H1 (cell line): ENCODE results near the gene RIPOR2. TPM values are rescaled to one million over a fixed set of nuclear protein-coding genes. Genes with fewer than 3 reads are reported as not detected.

Source experiments
- ASH2L ChIP-seq: fragments of 200-600, 300-600 bp; sonication (generic); IDR thresholded peaks from one replicate; pipeline ENCODE4 v1.7.1; 2017; ENCODE audit warnings: low read length
- BCL11A ChIP-seq, 2 experiments: IDR thresholded peaks; one replicate each; pipeline ENCODE4 v1.6.1; 2011; ENCODE audit warnings: low read depth in 2 of 2, low read length in 2 of 2, mild to moderate bottlenecking in 2 of 2
- HDAC2 ChIP-seq, 2 experiments: fragments of 300-600 bp in 1 of 2; sonication (generic) in 1 of 2; IDR thresholded peaks; 2 replicates each; pipeline ENCODE4 v1.6.1; 2011 to 2012; ENCODE audit warnings: low read depth in 2 of 2, low read length in 2 of 2, mild to moderate bottlenecking in 2 of 2, moderate library complexity in 2 of 2, borderline replicate concordance in 1 of 2, inconsistent platforms in 1 of 2
- JUND ChIP-seq: IDR thresholded peaks from 2 replicates; pipeline ENCODE4 v1.6.1; 2011; ENCODE audit warnings: mild to moderate bottlenecking, improper control_type of control experiment, low read length
- POLR2A ChIP-seq, 2 experiments: IDR thresholded peaks; 1 replicate in 1 of 2; 2 replicates in 1 of 2; pipeline ENCODE4 v1.6.1; 2011; ENCODE audit warnings: low read depth in 2 of 2, low read length in 2 of 2, mild to moderate bottlenecking in 2 of 2; ENCODE audit errors: control extremely low read depth in 1 of 2
- RBBP5 ChIP-seq: IDR thresholded peaks from 2 replicates; pipeline ENCODE4 v1.7.1; 2012; ENCODE audit warnings: low read depth, mild to moderate bottlenecking, inconsistent platforms, low read length, moderate library complexity, borderline replicate concordance
- SIN3A ChIP-seq, 2 experiments: IDR thresholded peaks in 1 of 2; conservative IDR thresholded peaks in 1 of 2; 2 replicates each; pipeline ENCODE4 v1.6.1; 2011 to 2012; ENCODE audit warnings: low read length in 2 of 2, improper control_type of control experiment in 1 of 2, low read depth in 1 of 2, mild to moderate bottlenecking in 1 of 2
- polyA plus RNA-seq, 7 experiments: library from polyadenylated mRNA; depleted of rRNA in 3 of 7; stranded (reverse) in 5 of 7; unstranded in 2 of 7; fragments of >200 nt in 5 of 7; fragments of 200-250 nt in 2 of 7; gene quantifications; 1 replicate in 5 of 7; 2 replicates in 1 of 7; 4 replicates in 1 of 7; pipeline versions ENCODE4 v1.2.1 to v1.2.3, GENCODE V29; 2011 to 2013; ENCODE audit warnings: missing spikeins in 2 of 7, mixed read lengths in 2 of 7
- total RNA-seq: library from RNA; stranded (reverse); fragmentation: NEBNext Ultra II Directional; extraction: Animal tissue kit (Norgen Biotek cat#: 25700); gene quantifications from 2 replicates; pipeline ENCODE4 v1.2.1, GENCODE V29; 2021
- TF ChIP-seq, protein P1 (sequence below): fragments of 300-600 bp; sonication (generic); IDR thresholded peaks from 2 replicates; pipeline ENCODE4 v1.7.1; 2012; ENCODE audit warnings: low read length, moderate library complexity, mild to moderate bottlenecking, inconsistent platforms; ENCODE audit not compliant: insufficient replicate concordance
- TF ChIP-seq, protein P2 (sequence below): IDR thresholded peaks from 2 replicates; pipeline ENCODE4 v1.6.1; 2011; ENCODE audit warnings: low read depth, mild to moderate bottlenecking, low read length; ENCODE audit not compliant: insufficient read depth

The RIPOR2 gene
- total and polyA plus RNA-seq, 2 of the 8 experiments (the other 6 are each of a cell fraction or from before 2014, with no cell fraction given) = 16.7 to 45.6 TPM

DNA sequence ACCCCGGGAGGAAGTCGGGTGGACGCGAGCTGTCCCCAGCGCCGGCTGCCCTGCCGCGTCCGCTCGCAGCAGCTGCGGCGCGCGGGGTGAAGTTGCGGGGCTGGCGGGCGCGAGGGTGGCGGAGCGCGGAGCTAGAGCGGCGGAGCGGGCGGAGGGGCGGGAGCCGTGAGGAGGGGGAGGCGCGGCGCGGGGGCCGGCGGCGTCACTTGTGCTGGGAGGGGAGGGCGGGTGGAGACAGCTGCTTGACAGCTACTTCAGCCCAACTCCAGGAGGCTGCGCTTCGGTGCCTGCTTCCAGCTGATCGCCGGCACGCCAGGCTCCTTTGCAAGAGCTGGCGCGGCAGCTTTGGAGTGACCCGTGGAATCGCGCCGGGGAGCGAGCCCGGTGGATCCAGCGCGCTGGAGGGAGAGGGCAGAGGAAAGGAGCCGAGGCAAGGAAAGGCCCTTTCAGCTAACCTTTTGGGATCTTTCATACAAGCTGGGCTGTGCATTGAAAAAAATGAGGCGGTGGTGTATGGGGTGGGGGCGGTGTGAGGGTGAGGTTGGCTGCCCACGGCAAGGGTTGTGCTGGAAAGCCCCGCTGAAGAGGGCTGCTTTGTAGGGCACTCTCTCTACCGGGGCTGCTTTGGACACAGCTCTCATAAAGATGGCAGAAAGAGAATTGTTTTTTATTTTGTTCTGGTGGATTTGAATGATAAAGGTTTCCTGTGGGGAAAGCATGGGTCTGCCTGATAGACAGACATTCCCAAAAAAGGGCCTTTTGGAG, 24.6 kb downstream of the RIPOR2 start (continued):
- TF ChIP-seq, protein P1, sequence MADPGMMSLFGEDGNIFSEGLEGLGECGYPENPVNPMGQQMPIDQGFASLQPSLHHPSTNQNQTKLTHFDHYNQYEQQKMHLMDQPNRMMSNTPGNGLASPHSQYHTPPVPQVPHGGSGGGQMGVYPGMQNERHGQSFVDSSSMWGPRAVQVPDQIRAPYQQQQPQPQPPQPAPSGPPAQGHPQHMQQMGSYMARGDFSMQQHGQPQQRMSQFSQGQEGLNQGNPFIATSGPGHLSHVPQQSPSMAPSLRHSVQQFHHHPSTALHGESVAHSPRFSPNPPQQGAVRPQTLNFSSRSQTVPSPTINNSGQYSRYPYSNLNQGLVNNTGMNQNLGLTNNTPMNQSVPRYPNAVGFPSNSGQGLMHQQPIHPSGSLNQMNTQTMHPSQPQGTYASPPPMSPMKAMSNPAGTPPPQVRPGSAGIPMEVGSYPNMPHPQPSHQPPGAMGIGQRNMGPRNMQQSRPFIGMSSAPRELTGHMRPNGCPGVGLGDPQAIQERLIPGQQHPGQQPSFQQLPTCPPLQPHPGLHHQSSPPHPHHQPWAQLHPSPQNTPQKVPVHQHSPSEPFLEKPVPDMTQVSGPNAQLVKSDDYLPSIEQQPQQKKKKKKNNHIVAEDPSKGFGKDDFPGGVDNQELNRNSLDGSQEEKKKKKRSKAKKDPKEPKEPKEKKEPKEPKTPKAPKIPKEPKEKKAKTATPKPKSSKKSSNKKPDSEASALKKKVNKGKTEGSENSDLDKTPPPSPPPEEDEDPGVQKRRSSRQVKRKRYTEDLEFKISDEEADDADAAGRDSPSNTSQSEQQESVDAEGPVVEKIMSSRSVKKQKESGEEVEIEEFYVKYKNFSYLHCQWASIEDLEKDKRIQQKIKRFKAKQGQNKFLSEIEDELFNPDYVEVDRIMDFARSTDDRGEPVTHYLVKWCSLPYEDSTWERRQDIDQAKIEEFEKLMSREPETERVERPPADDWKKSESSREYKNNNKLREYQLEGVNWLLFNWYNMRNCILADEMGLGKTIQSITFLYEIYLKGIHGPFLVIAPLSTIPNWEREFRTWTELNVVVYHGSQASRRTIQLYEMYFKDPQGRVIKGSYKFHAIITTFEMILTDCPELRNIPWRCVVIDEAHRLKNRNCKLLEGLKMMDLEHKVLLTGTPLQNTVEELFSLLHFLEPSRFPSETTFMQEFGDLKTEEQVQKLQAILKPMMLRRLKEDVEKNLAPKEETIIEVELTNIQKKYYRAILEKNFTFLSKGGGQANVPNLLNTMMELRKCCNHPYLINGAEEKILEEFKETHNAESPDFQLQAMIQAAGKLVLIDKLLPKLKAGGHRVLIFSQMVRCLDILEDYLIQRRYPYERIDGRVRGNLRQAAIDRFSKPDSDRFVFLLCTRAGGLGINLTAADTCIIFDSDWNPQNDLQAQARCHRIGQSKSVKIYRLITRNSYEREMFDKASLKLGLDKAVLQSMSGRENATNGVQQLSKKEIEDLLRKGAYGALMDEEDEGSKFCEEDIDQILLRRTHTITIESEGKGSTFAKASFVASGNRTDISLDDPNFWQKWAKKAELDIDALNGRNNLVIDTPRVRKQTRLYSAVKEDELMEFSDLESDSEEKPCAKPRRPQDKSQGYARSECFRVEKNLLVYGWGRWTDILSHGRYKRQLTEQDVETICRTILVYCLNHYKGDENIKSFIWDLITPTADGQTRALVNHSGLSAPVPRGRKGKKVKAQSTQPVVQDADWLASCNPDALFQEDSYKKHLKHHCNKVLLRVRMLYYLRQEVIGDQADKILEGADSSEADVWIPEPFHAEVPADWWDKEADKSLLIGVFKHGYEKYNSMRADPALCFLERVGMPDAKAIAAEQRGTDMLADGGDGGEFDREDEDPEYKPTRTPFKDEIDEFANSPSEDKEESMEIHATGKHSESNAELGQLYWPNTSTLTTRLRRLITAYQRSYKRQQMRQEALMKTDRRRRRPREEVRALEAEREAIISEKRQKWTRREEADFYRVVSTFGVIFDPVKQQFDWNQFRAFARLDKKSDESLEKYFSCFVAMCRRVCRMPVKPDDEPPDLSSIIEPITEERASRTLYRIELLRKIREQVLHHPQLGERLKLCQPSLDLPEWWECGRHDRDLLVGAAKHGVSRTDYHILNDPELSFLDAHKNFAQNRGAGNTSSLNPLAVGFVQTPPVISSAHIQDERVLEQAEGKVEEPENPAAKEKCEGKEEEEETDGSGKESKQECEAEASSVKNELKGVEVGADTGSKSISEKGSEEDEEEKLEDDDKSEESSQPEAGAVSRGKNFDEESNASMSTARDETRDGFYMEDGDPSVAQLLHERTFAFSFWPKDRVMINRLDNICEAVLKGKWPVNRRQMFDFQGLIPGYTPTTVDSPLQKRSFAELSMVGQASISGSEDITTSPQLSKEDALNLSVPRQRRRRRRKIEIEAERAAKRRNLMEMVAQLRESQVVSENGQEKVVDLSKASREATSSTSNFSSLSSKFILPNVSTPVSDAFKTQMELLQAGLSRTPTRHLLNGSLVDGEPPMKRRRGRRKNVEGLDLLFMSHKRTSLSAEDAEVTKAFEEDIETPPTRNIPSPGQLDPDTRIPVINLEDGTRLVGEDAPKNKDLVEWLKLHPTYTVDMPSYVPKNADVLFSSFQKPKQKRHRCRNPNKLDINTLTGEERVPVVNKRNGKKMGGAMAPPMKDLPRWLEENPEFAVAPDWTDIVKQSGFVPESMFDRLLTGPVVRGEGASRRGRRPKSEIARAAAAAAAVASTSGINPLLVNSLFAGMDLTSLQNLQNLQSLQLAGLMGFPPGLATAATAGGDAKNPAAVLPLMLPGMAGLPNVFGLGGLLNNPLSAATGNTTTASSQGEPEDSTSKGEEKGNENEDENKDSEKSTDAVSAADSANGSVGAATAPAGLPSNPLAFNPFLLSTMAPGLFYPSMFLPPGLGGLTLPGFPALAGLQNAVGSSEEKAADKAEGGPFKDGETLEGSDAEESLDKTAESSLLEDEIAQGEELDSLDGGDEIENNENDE = no peak
- TF ChIP-seq ASH2L = peak; percentile 48
- no peak for TF ChIP-seq BCL11A (IDR thresholded peaks at IDR 0.05; ENCODE audit: low read depth in 2 of 2, low read length in 2 of 2)
- peak; percentile 49; the same call in 1 of the 2 replicates for TF ChIP-seq RBBP5
- no peak for TF ChIP-seq POLR2A (IDR thresholded peaks at IDR 0.05; ENCODE audit: control extremely low read depth in 1 of 2, low read depth in 2 of 2, low read length in 2 of 2)
- no peak for TF ChIP-seq JUND
- peak in 1 of 2 experiments; percentile 69; a peak in 1 of 4 replicates for TF ChIP-seq HDAC2 (IDR thresholded peaks at IDR 0.05; ENCODE audit: borderline replicate concordance in 1 of 2, low read depth in 2 of 2, low read length in 2 of 2)
- TF ChIP-seq, protein P2, sequence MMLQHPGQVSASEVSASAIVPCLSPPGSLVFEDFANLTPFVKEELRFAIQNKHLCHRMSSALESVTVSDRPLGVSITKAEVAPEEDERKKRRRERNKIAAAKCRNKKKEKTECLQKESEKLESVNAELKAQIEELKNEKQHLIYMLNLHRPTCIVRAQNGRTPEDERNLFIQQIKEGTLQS = no peak
- peak; percentile 98 for TF ChIP-seq SIN3A (conservative IDR thresholded peaks at IDR 0.05 in 1 of 2, IDR thresholded peaks at IDR 0.05 in 1 of 2; ENCODE audit: low read depth in 1 of 2, low read length in 2 of 2)
